Liver (tissue), 9 donors: ENCODE results near the gene RAB5A. TPM values are rescaled to one million over a fixed set of nuclear protein-coding genes. Genes with fewer than 3 reads are reported as not detected.

ENCODE experiments used
- DNase-seq: peaks from one replicate; pipeline ENCODE4 v3.0.0-alpha.2; 2017; ENCODE audit warnings: low spot score
- H3K27ac ChIP-seq, 2 donors: one replicate each; pipeline ENCODE4 v1.7.0; 2013; ENCODE audit warnings: inconsistent platforms in 2 of 2, low read length in 2 of 2, control low read depth in 1 of 2, low read depth in 1 of 2, mild to moderate bottlenecking in 1 of 2
- H3K27me3 ChIP-seq, 4 donors: one replicate each; pipeline versions ENCODE4 v1.6.1 to v1.7.0; 2013; ENCODE audit warnings: low read length in 3 of 4, inconsistent platforms in 1 of 4, mild to moderate bottlenecking in 1 of 4, moderate library complexity in 1 of 4; ENCODE audit not compliant: control insufficient read depth in 4 of 4, insufficient read depth in 4 of 4
- H3K36me3 ChIP-seq, 4 donors: one replicate each; pipeline versions ENCODE4 v1.6.1 to v1.7.0; 2013; ENCODE audit warnings: low read length in 3 of 4, mild to moderate bottlenecking in 3 of 4, low read depth in 1 of 4, moderate library complexity in 1 of 4; ENCODE audit not compliant: control insufficient read depth in 4 of 4, insufficient read depth in 3 of 4
- H3K4me1 ChIP-seq, 4 donors: one replicate each; pipeline versions ENCODE4 v1.6.1 to v1.7.0; 2013; ENCODE audit warnings: low read length in 3 of 4, mild to moderate bottlenecking in 3 of 4, moderate library complexity in 1 of 4; ENCODE audit not compliant: control insufficient read depth in 4 of 4, insufficient read depth in 4 of 4
- H3K4me3 ChIP-seq, 3 donors: one replicate each; pipeline versions ENCODE4 v1.6.1 to v1.7.0; 2013; ENCODE audit warnings: low read length in 3 of 3, control low read depth in 1 of 3, low read depth in 1 of 3, mild to moderate bottlenecking in 1 of 3
- H3K9ac ChIP-seq, 2 donors: one replicate each; pipeline ENCODE4 v1.7.0; 2013; ENCODE audit warnings: low read length in 2 of 2, mild to moderate bottlenecking in 2 of 2, moderate library complexity in 2 of 2, control low read depth in 1 of 2, low read depth in 1 of 2
- H3K9me3 ChIP-seq, 4 donors: one replicate each; pipeline versions ENCODE4 v1.6.1 to v1.7.0; 2013; ENCODE audit warnings: low read length in 3 of 4; ENCODE audit not compliant: control insufficient read depth in 4 of 4
- ATF3 ChIP-seq: IDR thresholded peaks from 2 replicates; pipeline ENCODE4 v1.6.1; 2016; ENCODE audit warnings: antibody characterized with exemption
- CTCF ChIP-seq: fragments of 150-350 bp; IDR thresholded peaks from 2 replicates; pipeline ENCODE4 v1.5.1; 2017; ENCODE audit warnings: improper control_type of control experiment, low read depth, low read length; ENCODE audit not compliant: missing input control
- EGR1 ChIP-seq, 2 donors: IDR thresholded peaks; 2 replicates each; pipeline ENCODE4 v1.6.1; 2016 to 2018; ENCODE audit warnings: antibody characterized with exemption in 2 of 2, low read depth in 2 of 2
- FOXA1 ChIP-seq: IDR thresholded peaks from 2 replicates; pipeline ENCODE4 v1.6.1; 2016; ENCODE audit warnings: antibody characterized with exemption
- FOXA2 ChIP-seq: IDR thresholded peaks from 2 replicates; pipeline ENCODE4 v1.6.1; 2016; ENCODE audit warnings: antibody characterized with exemption
- GABPA ChIP-seq, 2 donors: IDR thresholded peaks in 1 of 2; conservative IDR thresholded peaks in 1 of 2; 2 replicates each; pipeline ENCODE4 v1.6.1; 2016; ENCODE audit warnings: antibody characterized with exemption in 2 of 2, mild to moderate bottlenecking in 1 of 2, moderate library complexity in 1 of 2
- HNF4A ChIP-seq, 2 donors: conservative IDR thresholded peaks; 2 replicates each; pipeline ENCODE4 v1.6.1; 2016; ENCODE audit warnings: antibody characterized with exemption in 2 of 2, mild to moderate bottlenecking in 2 of 2
- HNF4G ChIP-seq: IDR thresholded peaks from 2 replicates; pipeline ENCODE4 v1.6.1; 2016; ENCODE audit warnings: antibody characterized with exemption
- JUND ChIP-seq, 2 donors: IDR thresholded peaks; 2 replicates each; pipeline ENCODE4 v1.6.1; 2016; ENCODE audit warnings: antibody characterized with exemption in 2 of 2
- MAX ChIP-seq: IDR thresholded peaks from 2 replicates; pipeline ENCODE4 v1.6.1; 2016; ENCODE audit warnings: antibody characterized with exemption
- NR2F2 ChIP-seq: IDR thresholded peaks from 2 replicates; pipeline ENCODE4 v1.6.1; 2016; ENCODE audit warnings: antibody characterized with exemption
- RAD21 ChIP-seq, 2 donors: IDR thresholded peaks; 2 replicates each; pipeline ENCODE4 v1.6.1; 2016; ENCODE audit warnings: antibody characterized with exemption in 2 of 2, mild to moderate bottlenecking in 2 of 2
- REST ChIP-seq: IDR thresholded peaks from 2 replicates; pipeline ENCODE4 v1.6.1; 2016; ENCODE audit warnings: antibody characterized with exemption, mild to moderate bottlenecking
- RXRA ChIP-seq, 2 donors: IDR thresholded peaks; 2 replicates each; pipeline ENCODE4 v1.6.1; 2017 to 2018; ENCODE audit warnings: antibody characterized with exemption in 2 of 2, mild to moderate bottlenecking in 1 of 2
- SP1 ChIP-seq: IDR thresholded peaks from 2 replicates; pipeline ENCODE4 v1.6.1; 2018; ENCODE audit warnings: antibody characterized with exemption, mild to moderate bottlenecking
- TAF1 ChIP-seq: conservative IDR thresholded peaks from 2 replicates; pipeline ENCODE4 v1.6.1; 2016; ENCODE audit warnings: antibody characterized with exemption, mild to moderate bottlenecking
- YY1 ChIP-seq: IDR thresholded peaks from 2 replicates; pipeline ENCODE4 v1.6.1; 2016; ENCODE audit warnings: antibody characterized with exemption, mild to moderate bottlenecking
- ZBTB33 ChIP-seq: IDR thresholded peaks from 2 replicates; pipeline ENCODE4 v1.6.1; 2016; ENCODE audit warnings: antibody characterized with exemption
- WGBS: extraction: QIAGEN DNeasy Blood & Tissue Kit; methylation state at CpG from one replicate; pipeline ENCODE4 v1.1.7; 2013; 5-methylcytosine and 5-hydroxymethylcytosine counted together
- polyA plus RNA-seq, 2 donors: library from polyadenylated mRNA; stranded (reverse) in 1 of 2; unstranded in 1 of 2; fragments of 200-250 nt in 1 of 2; fragments of >200 nt in 1 of 2; fragmentation: Nextera tagmentation in 1 of 2; extraction: Ambion mirVana in 1 of 2; gene quantifications; one replicate each; pipeline versions ENCODE4 v1.2.1 to v1.2.3, GENCODE V29; 2013 to 2015
- total RNA-seq, 2 donors: library from RNA; depleted of rRNA; stranded (reverse); fragments of >200 nt; gene quantifications; one replicate each; pipeline ENCODE4 v1.2.3, GENCODE V29; 2014
- donor health status: healthy.
- donor health status: healthy.
- donor health status: healthy.
- donor health status: healthy.
- donor health status: healthy.

RAB5A gene
- total and polyA plus RNA-seq, 4 donors: 15.2 to 37.9 (median 25.9) TPM

- no peaks in the 10 kb centered on the region for H3K27me3 ChIP-seq
- no peak overlapping the region for H3K27ac ChIP-seq
- TF ChIP-seq HNF4A (conservative IDR thresholded peaks at IDR 0.05) (no peak), RAD21 (IDR thresholded peaks at IDR 0.05) (no peak), RXRA (IDR thresholded peaks at IDR 0.05) (no peak), ZBTB33 (no peak), GABPA (IDR thresholded peaks at IDR 0.05 in 1 of 2, conservative IDR thresholded peaks at IDR 0.05 in 1 of 2) (no peak)
- no peaks in the 10 kb centered on the region for H3K9me3 ChIP-seq
- H3K4me1 ChIP-seq: peaks cover 0 to 3% (median 1%) of the 10 kb centered on the region in 4 donors
- no peak for DNase-seq
- no peak overlapping the region for H3K9ac ChIP-seq
- 93% methylated on average over 4 of the region's 4 CpGs for WGBS
- peaks cover 0 to 3% (median under 1%) of the 10 kb centered on the region in 4 donors for H3K36me3 ChIP-seq
- H3K4me3 ChIP-seq: no peak overlapping the region
These were observed 15.1 kb downstream of the RAB5A start for GRCh38 chr3:19961960-19962359.

GRCh38 chr3:19967208-19967607, 20.3 kb downstream of the RAB5A start:
- 82% methylated on average over 6 of the region's 6 CpGs for WGBS
- H3K27me3 ChIP-seq: no peaks in the 10 kb centered on the region
- no peak overlapping the region for H3K4me3 ChIP-seq
- peaks cover 0 to 6% (median 5%) of the 10 kb centered on the region in 4 donors for H3K4me1 ChIP-seq
- TF ChIP-seq RAD21 (IDR thresholded peaks at IDR 0.05) (no peak), SP1 (no peak), HNF4G (no peak), REST (no peak), GABPA (IDR thresholded peaks at IDR 0.05 in 1 of 2, conservative IDR thresholded peaks at IDR 0.05 in 1 of 2) (no peak), JUND (IDR thresholded peaks at IDR 0.05) (no peak), EGR1 (IDR thresholded peaks at IDR 0.05; ENCODE audit: low read depth in 2 of 2) (no peak), CTCF (no peak), FOXA2 (no peak), FOXA1 (no peak), ATF3 (no peak), ZBTB33 (no peak), MAX (no peak), YY1 (no peak), HNF4A (conservative IDR thresholded peaks at IDR 0.05) (no peak), RXRA (IDR thresholded peaks at IDR 0.05) (no peak), TAF1 (no peak), NR2F2 (no peak)
- H3K36me3 ChIP-seq: peaks cover 0 to 2% (median 1%) of the 10 kb centered on the region in 4 donors
- no peaks in the 10 kb centered on the region for H3K9me3 ChIP-seq
- H3K27ac ChIP-seq: no peak overlapping the region
- no peak for DNase-seq
- no peak overlapping the region for H3K9ac ChIP-seq
